ENCODE measurements around the gene ACSS3.

DNA sequence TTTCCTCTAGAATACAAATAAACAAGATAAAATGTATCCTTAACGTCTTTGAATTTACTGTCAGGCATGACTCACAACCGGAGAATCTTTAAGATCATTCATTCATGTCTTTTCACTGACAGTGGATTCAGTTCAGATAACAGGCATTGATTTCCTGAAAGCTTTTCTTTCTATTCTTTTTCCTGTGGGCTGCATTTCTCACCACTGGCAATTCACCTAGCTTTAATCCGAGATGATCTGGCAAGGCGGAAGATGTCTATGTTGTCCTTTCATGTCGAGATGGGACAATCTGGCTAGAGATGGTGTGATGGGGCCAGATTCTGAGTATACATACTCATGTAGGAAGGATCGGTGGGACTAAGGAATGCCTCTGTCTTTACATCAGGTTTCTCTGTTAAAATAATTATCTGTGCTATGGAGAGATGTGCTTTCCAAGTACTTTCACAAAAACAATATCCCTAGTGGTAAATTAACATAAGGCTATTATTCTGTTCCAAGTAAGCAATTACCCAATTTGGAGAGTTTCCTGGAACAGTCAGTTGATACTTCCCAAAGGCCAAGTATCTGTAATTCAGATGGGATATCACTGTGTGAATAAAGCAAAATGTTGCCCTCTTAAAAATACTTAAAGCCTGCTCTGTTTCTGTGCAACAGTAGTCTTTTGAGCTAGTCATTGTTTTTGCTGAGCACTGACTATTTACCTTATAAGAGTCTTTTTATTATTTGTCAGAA, 17.8 kb downstream of the ACSS3 start:
- TF ChIP-seq, protein P1, sequence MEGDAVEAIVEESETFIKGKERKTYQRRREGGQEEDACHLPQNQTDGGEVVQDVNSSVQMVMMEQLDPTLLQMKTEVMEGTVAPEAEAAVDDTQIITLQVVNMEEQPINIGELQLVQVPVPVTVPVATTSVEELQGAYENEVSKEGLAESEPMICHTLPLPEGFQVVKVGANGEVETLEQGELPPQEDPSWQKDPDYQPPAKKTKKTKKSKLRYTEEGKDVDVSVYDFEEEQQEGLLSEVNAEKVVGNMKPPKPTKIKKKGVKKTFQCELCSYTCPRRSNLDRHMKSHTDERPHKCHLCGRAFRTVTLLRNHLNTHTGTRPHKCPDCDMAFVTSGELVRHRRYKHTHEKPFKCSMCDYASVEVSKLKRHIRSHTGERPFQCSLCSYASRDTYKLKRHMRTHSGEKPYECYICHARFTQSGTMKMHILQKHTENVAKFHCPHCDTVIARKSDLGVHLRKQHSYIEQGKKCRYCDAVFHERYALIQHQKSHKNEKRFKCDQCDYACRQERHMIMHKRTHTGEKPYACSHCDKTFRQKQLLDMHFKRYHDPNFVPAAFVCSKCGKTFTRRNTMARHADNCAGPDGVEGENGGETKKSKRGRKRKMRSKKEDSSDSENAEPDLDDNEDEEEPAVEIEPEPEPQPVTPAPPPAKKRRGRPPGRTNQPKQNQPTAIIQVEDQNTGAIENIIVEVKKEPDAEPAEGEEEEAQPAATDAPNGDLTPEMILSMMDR (IDR thresholded peaks at IDR 0.05): no peak
- no peak for TF ChIP-seq POLR2A (IDR thresholded peaks at IDR 0.05)
